ENCODE measurements around the gene RHCG. TPM values are rescaled to one million over a fixed set of nuclear protein-coding genes. Genes with fewer than 3 reads are reported as not detected.

Gene RHCG
- total RNA-seq, 1 experiment from 2014 or later, result 0.28 TPM

DNA sequence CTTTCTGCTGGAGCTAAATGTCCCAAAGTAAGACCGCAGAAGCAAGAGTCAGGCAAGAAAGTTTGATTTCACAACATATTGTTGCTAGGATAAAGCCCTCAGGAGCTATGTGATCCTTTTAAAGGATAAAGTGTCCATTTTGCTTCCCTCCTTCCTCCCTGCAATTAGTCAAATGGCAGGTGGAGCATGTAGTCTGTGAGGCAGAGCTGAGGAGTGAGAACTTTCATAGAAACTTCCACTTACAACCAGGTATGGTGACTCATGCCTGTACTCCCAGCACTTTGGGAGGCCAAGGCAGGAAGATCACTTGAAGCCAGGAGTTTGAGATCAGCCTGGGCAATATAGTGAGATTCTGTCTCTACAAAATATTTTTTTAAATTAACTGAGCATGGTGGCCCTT lies 25.2 kb upstream of the RHCG start:
- no peaks in the 10 kb centered on the region for H4K20me1 ChIP-seq (ENCODE audit: control insufficient read depth, insufficient read depth, insufficient read length)
- no peaks in the 10 kb centered on the region for H3K79me1 ChIP-seq (ENCODE audit: insufficient read depth, low read depth, low read length, poor library complexity, severe bottlenecking)
- no peak overlapping the region for H4K8ac ChIP-seq (replicated peaks; ENCODE audit: insufficient read length, low read depth, low read length)
- no peak overlapping the region for H3K56ac ChIP-seq (ENCODE audit: insufficient read length, low read depth, low read length)
- DNase-seq, result no peak
- H3K14ac ChIP-seq (ENCODE audit: insufficient read depth, low read length), result no peak overlapping the region
- no peak overlapping the region for H2BK120ac ChIP-seq (ENCODE audit: low read depth, low read length, poor library complexity, severe bottlenecking)
- no peaks in the 10 kb centered on the region for H3K36me3 Mint-ChIP-seq (ENCODE audit: insufficient read depth in 1 of 3, low read depth in 3 of 3)
- WGBS (ENCODE audit: extremely low coverage, insufficient read length, low lambda C conversion rate), result no CpG with 5 or more reads among the region's 1 CpG
- H3K27ac ChIP-seq (ENCODE audit: insufficient read length, low read depth, low read length), result no peak overlapping the region
- H3K4me2 ChIP-seq (ENCODE audit: insufficient read depth, insufficient read length, low read length), result no peak overlapping the region
- H3K9me3 Mint-ChIP-seq, result peaks cover 0 to 3% of the 10 kb centered on the region in 2 experiments; a peak in 1 of 5 replicates
- no peaks in the 10 kb centered on the region for H3K23me2 ChIP-seq (ENCODE audit: insufficient read length, low read depth, low read length, poor library complexity, severe bottlenecking)
- no peak overlapping the region for H2BK5ac ChIP-seq (ENCODE audit: insufficient read length, low read length)
- H3K27me3 Mint-ChIP-seq (ENCODE audit: low read depth), result peaks cover 8% of the 10 kb centered on the region
- no peak overlapping the region for H3T11ph ChIP-seq (ENCODE audit: low read length)
- no peak overlapping the region for H2BK12ac ChIP-seq (ENCODE audit: insufficient read length, low read depth, low read length)
- no peak overlapping the region for H2AFZ ChIP-seq (ENCODE audit: low read length)
- H3K4me1 ChIP-seq (ENCODE audit: insufficient read depth, low read length), result no peaks in the 10 kb centered on the region
- H3K18ac ChIP-seq (ENCODE audit: insufficient read length, low read depth, low read length), result no peak overlapping the region
- no peaks in the 10 kb centered on the region for H3K9me3 ChIP-seq (ENCODE audit: control insufficient read depth, low read depth, low read length)
- no peak overlapping the region for H3K4ac ChIP-seq (ENCODE audit: low read depth, low read length)
- H2BK20ac ChIP-seq (ENCODE audit: low read depth, low read length, poor library complexity, severe bottlenecking), result no peak overlapping the region
- H3K4me3 Mint-ChIP-seq, result no peak overlapping the region
- H4K91ac ChIP-seq (ENCODE audit: insufficient read length, low read depth, low read length), result no peak overlapping the region
- H3K27ac Mint-ChIP-seq, result no peak overlapping the region; a peak in 1 of 7 replicates
- H2BK15ac ChIP-seq (ENCODE audit: low read depth, low read length), result no peak overlapping the region
- H3K9ac ChIP-seq (ENCODE audit: extremely low read depth, insufficient read length, low read length), result no peak overlapping the region
- no peak overlapping the region for H2AK5ac ChIP-seq (ENCODE audit: insufficient read length, low read length)
- H3K79me2 ChIP-seq (ENCODE audit: insufficient read depth, low read length), result no peaks in the 10 kb centered on the region
- no peaks in the 10 kb centered on the region for H3K27me3 ChIP-seq (ENCODE audit: insufficient read depth, low read length)
- H3K4me1 Mint-ChIP-seq, result no peaks in the 10 kb centered on the region
- H3K23ac ChIP-seq (ENCODE audit: insufficient read length, low read depth, low read length), result no peak overlapping the region
- H4K5ac ChIP-seq (ENCODE audit: insufficient read length, low read depth, low read length), result no peak overlapping the region
- TF ChIP-seq, protein P1, sequence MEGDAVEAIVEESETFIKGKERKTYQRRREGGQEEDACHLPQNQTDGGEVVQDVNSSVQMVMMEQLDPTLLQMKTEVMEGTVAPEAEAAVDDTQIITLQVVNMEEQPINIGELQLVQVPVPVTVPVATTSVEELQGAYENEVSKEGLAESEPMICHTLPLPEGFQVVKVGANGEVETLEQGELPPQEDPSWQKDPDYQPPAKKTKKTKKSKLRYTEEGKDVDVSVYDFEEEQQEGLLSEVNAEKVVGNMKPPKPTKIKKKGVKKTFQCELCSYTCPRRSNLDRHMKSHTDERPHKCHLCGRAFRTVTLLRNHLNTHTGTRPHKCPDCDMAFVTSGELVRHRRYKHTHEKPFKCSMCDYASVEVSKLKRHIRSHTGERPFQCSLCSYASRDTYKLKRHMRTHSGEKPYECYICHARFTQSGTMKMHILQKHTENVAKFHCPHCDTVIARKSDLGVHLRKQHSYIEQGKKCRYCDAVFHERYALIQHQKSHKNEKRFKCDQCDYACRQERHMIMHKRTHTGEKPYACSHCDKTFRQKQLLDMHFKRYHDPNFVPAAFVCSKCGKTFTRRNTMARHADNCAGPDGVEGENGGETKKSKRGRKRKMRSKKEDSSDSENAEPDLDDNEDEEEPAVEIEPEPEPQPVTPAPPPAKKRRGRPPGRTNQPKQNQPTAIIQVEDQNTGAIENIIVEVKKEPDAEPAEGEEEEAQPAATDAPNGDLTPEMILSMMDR (conservative IDR thresholded peaks at IDR 0.05), result no peak

Measured in H9 (cell line).